HepG2 (cell line): ENCODE measurements around the gene PIP5KL1. TPM values are rescaled to one million over a fixed set of nuclear protein-coding genes. Genes with fewer than 3 reads are reported as not detected.

Experiments
- ARNT2 ChIP-seq: sonication (generic); formaldehyde crosslinking; IDR thresholded peaks from 2 replicates; pipeline ENCODE4 v1.8.0; 2022; ENCODE audit warnings: mild to moderate bottlenecking, low read depth, missing genetic modification reagents, moderate library complexity
- CBFB ChIP-seq: sonication (generic); formaldehyde crosslinking; IDR thresholded peaks from 2 replicates; pipeline ENCODE4 v1.4.0; 2020; ENCODE audit warnings: missing genetic modification reagents
- CC2D1A ChIP-seq: sonication (generic); formaldehyde crosslinking; IDR thresholded peaks from 2 replicates; pipeline ENCODE4 v1.8.1; 2023; ENCODE audit warnings: mild to moderate bottlenecking, missing genetic modification reagents
- CHD4 ChIP-seq: fragments of 200-600 bp; sonication (generic); IDR thresholded peaks from 2 replicates; pipeline ENCODE4 v1.7.0; 2017; ENCODE audit warnings: mild to moderate bottlenecking, low read length, borderline replicate concordance
- GPN1 ChIP-seq: sonication (generic); formaldehyde crosslinking; IDR thresholded peaks from 2 replicates; pipeline ENCODE4 v1.5.1; 2020; ENCODE audit warnings: missing genetic modification reagents, borderline replicate concordance
- HNRNPK ChIP-seq: fragments of 200-400 bp; formaldehyde crosslinking; IDR thresholded peaks from 2 replicates; pipeline ENCODE4 v1.6.1; 2018; ENCODE audit warnings: low read length, low read depth, moderate library complexity, mild to moderate bottlenecking; ENCODE audit not compliant: poor library complexity, severe bottlenecking
- HOXA3 ChIP-seq: sonication (generic); formaldehyde crosslinking; IDR thresholded peaks from 2 replicates; pipeline ENCODE4 v1.5.0; 2020; ENCODE audit warnings: missing genetic modification reagents
- MNT ChIP-seq: fragments of 450-650 bp; IDR thresholded peaks from 2 replicates; pipeline ENCODE4 v1.6.1; 2016
- NFE2 ChIP-seq: sonication (generic); formaldehyde crosslinking; IDR thresholded peaks from 2 replicates; pipeline ENCODE4 v1.4.0; 2020; ENCODE audit warnings: missing genetic modification reagents
- NFIC ChIP-seq: IDR thresholded peaks from 2 replicates; pipeline ENCODE4 v1.6.1; 2012; ENCODE audit warnings: mild to moderate bottlenecking, low read length, inconsistent platforms
- PCBP2 ChIP-seq: fragments of 200-400 bp; formaldehyde crosslinking; optimal IDR thresholded peaks from 2 replicates; pipeline ENCODE3; 2018; ENCODE audit warnings: low read length, low read depth; ENCODE audit not compliant: poor library complexity, severe bottlenecking
- RFX1 ChIP-seq: fragments of 450-650 bp; IDR thresholded peaks from 2 replicates; pipeline ENCODE4 v1.6.1; 2017
- ZBTB4 ChIP-seq: sonication (generic); formaldehyde crosslinking; IDR thresholded peaks from 2 replicates; pipeline ENCODE4 v1.4.0; 2020; ENCODE audit warnings: missing genetic modification reagents, mild to moderate bottlenecking, borderline replicate concordance
- ZNF253 ChIP-seq: sonication (generic); formaldehyde crosslinking; IDR thresholded peaks from 2 replicates; pipeline ENCODE4 v1.8.0; 2022; ENCODE audit warnings: mild to moderate bottlenecking, missing genetic modification reagents, borderline replicate concordance
- ZNF326 ChIP-seq: sonication (generic); formaldehyde crosslinking; IDR thresholded peaks from 2 replicates; pipeline ENCODE4 v1.4.0; 2020; ENCODE audit warnings: missing genetic modification reagents, borderline replicate concordance
- ZNF382 ChIP-seq: sonication (generic); formaldehyde crosslinking; IDR thresholded peaks from 2 replicates; pipeline ENCODE4 v1.5.0; 2020; ENCODE audit warnings: missing genetic modification reagents, mild to moderate bottlenecking, borderline replicate concordance
- ZNF484 ChIP-seq: sonication (generic); formaldehyde crosslinking; IDR thresholded peaks from 2 replicates; pipeline ENCODE4 v1.5.1; 2020; ENCODE audit warnings: mild to moderate bottlenecking, low read depth, missing genetic modification reagents, borderline replicate concordance
- ZNF569 ChIP-seq: sonication (generic); formaldehyde crosslinking; IDR thresholded peaks from 2 replicates; pipeline ENCODE4 v1.5.0; 2020; ENCODE audit warnings: mild to moderate bottlenecking, missing genetic modification reagents, moderate library complexity, borderline replicate concordance
- ZNF616 ChIP-seq: sonication (generic); formaldehyde crosslinking; IDR thresholded peaks from 2 replicates; pipeline ENCODE4 v1.5.0; 2020; ENCODE audit warnings: low read depth, mild to moderate bottlenecking, missing genetic modification reagents
- ZNF644 ChIP-seq: IDR thresholded peaks from 2 replicates; pipeline ENCODE4 v1.6.1; 2016; ENCODE audit warnings: low read depth
- ZNF780A ChIP-seq: sonication (generic); formaldehyde crosslinking; IDR thresholded peaks from 2 replicates; pipeline ENCODE4 v1.8.0; 2022; ENCODE audit warnings: mild to moderate bottlenecking, missing genetic modification reagents, moderate library complexity
- ZSCAN31 ChIP-seq: sonication (generic); formaldehyde crosslinking; IDR thresholded peaks from 2 replicates; pipeline ENCODE4 v1.5.0; 2020; ENCODE audit warnings: low read depth, mild to moderate bottlenecking, missing genetic modification reagents
- polyA plus RNA-seq, 8 experiments: library from polyadenylated mRNA; depleted of rRNA in 3 of 8; stranded (reverse) in 7 of 8; unstranded in 1 of 8; fragments of >200 nt; fragmentation: Illumina TruSeq in 4 of 8; extraction: Trizol in 4 of 8; gene quantifications; 2 replicates each; pipeline versions ENCODE4 v1.2.1 to v1.2.3, GENCODE V29; 2011 to 2016; ENCODE audit warnings: low read depth in 4 of 8, missing spikeins in 1 of 8, mixed read lengths in 1 of 8; ENCODE audit not compliant: insufficient read depth in 1 of 8
- total RNA-seq, 5 experiments: library from RNA; depleted of rRNA; stranded (reverse); fragments of >200 nt; fragmentation: Illumina TruSeq; extraction: Trizol; gene quantifications; 2 replicates each; pipeline ENCODE4 v1.2.3, GENCODE V29; 2016; ENCODE audit warnings: low read depth in 1 of 5
- TF ChIP-seq, protein P1 (sequence below): sonication (generic); formaldehyde crosslinking; IDR thresholded peaks from 2 replicates; pipeline ENCODE4 v1.5.0; 2020; ENCODE audit warnings: mild to moderate bottlenecking, missing genetic modification reagents, moderate library complexity

The PIP5KL1 gene
- total and polyA plus RNA-seq, 2 of the 13 experiments (the other 11 are each of a cell fraction or from before 2014, with no cell fraction given) = 0.20 to 0.49 TPM

DNA sequence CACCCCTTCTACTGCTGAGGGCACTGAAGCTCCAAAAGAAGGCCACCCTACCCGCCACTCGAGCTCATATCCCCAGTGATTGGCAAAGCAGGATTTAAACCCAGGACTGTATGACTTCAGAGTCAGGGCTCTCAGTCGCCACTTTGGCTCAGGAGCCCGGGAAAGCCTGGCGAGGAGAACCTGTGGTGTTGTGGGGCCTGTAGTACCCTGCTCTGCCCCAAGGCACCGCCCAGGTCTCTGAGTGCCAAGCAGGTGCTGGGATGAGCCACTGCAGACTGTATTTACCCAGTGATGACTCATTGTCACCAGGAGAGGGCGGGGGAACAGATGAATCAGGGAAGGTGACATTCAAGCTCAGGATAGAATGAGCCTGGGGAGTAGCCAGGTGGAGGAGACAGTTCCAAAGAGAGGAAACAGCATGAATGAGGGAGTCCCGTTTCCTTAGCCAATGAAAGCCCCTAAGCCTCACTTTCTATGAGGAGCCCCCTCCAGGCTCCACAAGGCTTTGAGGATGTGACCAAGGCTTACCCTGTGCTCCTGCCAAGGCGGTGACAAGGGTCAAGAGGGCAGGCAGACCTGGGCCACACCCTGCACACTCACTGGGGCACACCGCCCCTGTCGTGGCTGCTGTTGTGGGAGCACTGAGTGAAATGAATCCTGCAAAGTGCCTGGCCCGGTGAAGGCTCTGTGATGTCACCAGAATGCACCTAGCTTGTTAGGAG lies 24.9 kb upstream of the PIP5KL1 start (continued):
- TF ChIP-seq, protein P1, sequence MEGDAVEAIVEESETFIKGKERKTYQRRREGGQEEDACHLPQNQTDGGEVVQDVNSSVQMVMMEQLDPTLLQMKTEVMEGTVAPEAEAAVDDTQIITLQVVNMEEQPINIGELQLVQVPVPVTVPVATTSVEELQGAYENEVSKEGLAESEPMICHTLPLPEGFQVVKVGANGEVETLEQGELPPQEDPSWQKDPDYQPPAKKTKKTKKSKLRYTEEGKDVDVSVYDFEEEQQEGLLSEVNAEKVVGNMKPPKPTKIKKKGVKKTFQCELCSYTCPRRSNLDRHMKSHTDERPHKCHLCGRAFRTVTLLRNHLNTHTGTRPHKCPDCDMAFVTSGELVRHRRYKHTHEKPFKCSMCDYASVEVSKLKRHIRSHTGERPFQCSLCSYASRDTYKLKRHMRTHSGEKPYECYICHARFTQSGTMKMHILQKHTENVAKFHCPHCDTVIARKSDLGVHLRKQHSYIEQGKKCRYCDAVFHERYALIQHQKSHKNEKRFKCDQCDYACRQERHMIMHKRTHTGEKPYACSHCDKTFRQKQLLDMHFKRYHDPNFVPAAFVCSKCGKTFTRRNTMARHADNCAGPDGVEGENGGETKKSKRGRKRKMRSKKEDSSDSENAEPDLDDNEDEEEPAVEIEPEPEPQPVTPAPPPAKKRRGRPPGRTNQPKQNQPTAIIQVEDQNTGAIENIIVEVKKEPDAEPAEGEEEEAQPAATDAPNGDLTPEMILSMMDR (CRISPR knock-in tag) = peak; percentile 83
- no peak; the same call in 1 of the 2 replicates for TF ChIP-seq HOXA3
- TF ChIP-seq MNT = no peak
- TF ChIP-seq ZNF326 (CRISPR knock-in tag) = no peak
- TF ChIP-seq ZBTB4 (CRISPR knock-in tag) = no peak
- no peak for TF ChIP-seq ZNF569 (CRISPR knock-in tag)
- TF ChIP-seq ZNF780A (CRISPR knock-in tag) = no peak
- no peak for TF ChIP-seq ZNF616 (CRISPR knock-in tag)
- TF ChIP-seq PCBP2 = no peak
- no peak for TF ChIP-seq RFX1
- TF ChIP-seq CBFB = no peak
- TF ChIP-seq ZNF253 (CRISPR knock-in tag) = no peak
- no peak for TF ChIP-seq ARNT2 (CRISPR knock-in tag)
- no peak for TF ChIP-seq NFE2
- no peak for TF ChIP-seq ZSCAN31
- no peak for TF ChIP-seq GPN1 (CRISPR knock-in tag)
- TF ChIP-seq NFIC = no peak
- no peak for TF ChIP-seq CHD4
- no peak for TF ChIP-seq ZNF382 (CRISPR knock-in tag)
- TF ChIP-seq ZNF484 (CRISPR knock-in tag) = no peak
- TF ChIP-seq CC2D1A (CRISPR knock-in tag) = no peak
- TF ChIP-seq HNRNPK = no peak
- TF ChIP-seq ZNF644 (CRISPR knock-in tag) = no peak
